ENCODE results near the gene SLC25A44. TPM values are rescaled to one million over a fixed set of nuclear protein-coding genes. Genes with fewer than 3 reads are reported as not detected.

SLC25A44 gene
- total and polyA plus RNA-seq, 2 of the 8 experiments (the other 6 are each of a cell fraction or from before 2014, with no cell fraction given), result 23.4 to 32.1 TPM

DNA sequence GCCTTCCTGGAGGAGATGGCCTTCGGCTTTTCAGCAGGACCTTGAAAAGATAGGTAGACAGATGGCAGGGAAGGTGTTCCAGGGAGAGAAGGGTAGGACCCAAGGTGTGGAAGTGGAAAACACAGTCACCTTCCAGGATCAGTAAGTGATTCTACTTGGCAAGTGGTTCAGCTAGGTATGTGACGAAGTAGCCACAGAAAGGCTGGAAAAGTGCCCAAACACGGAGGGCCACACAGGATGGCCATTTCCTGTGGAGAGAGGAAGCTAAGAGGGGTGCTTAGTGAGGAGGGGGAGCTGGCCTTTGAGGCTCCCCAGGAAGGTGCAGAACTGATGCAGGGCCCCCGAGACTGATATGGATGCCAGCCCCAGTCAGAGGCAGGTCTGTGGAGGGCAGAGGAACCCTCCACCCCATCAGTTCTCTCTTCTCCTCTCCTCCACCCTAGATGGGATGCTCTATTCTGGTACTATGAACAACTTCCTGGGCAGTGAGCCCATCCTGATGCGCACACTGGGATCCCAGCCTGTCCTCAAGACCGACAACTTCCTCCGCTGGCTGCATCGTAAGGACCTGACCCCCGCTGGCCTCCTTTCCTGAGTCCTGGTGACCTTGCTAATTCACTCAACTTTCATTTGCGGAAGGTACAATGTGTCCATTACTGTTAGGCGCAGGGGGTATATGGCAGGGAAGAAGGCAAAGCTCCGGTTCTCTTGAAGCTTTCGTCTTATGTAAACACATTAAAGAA is 33.7 kb upstream of the SLC25A44 start (continued):
- TF ChIP-seq, protein P1, sequence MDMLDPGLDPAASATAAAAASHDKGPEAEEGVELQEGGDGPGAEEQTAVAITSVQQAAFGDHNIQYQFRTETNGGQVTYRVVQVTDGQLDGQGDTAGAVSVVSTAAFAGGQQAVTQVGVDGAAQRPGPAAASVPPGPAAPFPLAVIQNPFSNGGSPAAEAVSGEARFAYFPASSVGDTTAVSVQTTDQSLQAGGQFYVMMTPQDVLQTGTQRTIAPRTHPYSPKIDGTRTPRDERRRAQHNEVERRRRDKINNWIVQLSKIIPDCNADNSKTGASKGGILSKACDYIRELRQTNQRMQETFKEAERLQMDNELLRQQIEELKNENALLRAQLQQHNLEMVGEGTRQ (IDR thresholded peaks at IDR 0.05; ENCODE audit: low read length), result no peak
- TF ChIP-seq RFX5 (IDR thresholded peaks at IDR 0.05; ENCODE audit: borderline replicate concordance, low read depth, low read length), result no peak
